H1 (cell line): ENCODE data around the gene EML4. TPM values are rescaled to one million over a fixed set of nuclear protein-coding genes. Genes with fewer than 3 reads are reported as not detected.

Source experiments
- CTCF ChIA-PET: fragments of 300-600 bp; sonication (Branson Sonifier 250); formaldehyde crosslinking; loops from one replicate; lab custom pipeline; 2021; ENCODE audit not compliant: partially characterized antibody; lab: Charles Lee
- POLR2A ChIA-PET: fragments of 300-600 bp; sonication (Branson Sonifier 250); formaldehyde crosslinking; loops from one replicate; lab custom pipeline; 2021; ENCODE audit warnings: inconsistent platforms; ENCODE audit not compliant: partially characterized antibody; lab: Charles Lee
- DNase-seq, 2 experiments: peaks; one replicate each; pipeline versions ENCODE4 v3.0.0 to v3.0.0-alpha.2; 2010 to 2022; ENCODE audit warnings: low spot score in 2 of 2, low read depth in 1 of 2, mixed read lengths in 1 of 2
- FAIRE-seq: peaks from 2 replicates; lab custom pipeline; 2011; peaks lifted over from hg19 to GRCh38; lab: Jason Lieb, UNC
- H2AFZ ChIP-seq: 2 replicates; pipeline ENCODE4 v1.8.1; 2012; ENCODE audit warnings: low read length, inconsistent platforms
- H2AK5ac ChIP-seq: 2 replicates; pipeline ENCODE4 v1.6.1; 2013; ENCODE audit warnings: low read depth, low read length
- H2BK120ac ChIP-seq: replicated peaks from 2 replicates; pipeline ENCODE3; 2013; ENCODE audit warnings: low read depth, low read length, inconsistent platforms
- H2BK12ac ChIP-seq: 2 replicates; pipeline ENCODE4 v1.6.1; 2013; ENCODE audit warnings: low read depth, low read length
- H2BK15ac ChIP-seq: 2 replicates; pipeline ENCODE4 v1.6.1; 2013; ENCODE audit warnings: low read length
- H2BK20ac ChIP-seq: 2 replicates; pipeline ENCODE4 v1.6.1; 2013; ENCODE audit warnings: low read length
- H2BK5ac ChIP-seq: 2 replicates; pipeline ENCODE4 v1.6.1; 2013; ENCODE audit warnings: low read depth, low read length
- H3K14ac ChIP-seq: 2 replicates; pipeline ENCODE4 v1.6.1; 2013; ENCODE audit warnings: inconsistent platforms; ENCODE audit not compliant: insufficient read length
- H3K18ac ChIP-seq: 2 replicates; pipeline ENCODE4 v1.6.1; 2013; ENCODE audit warnings: low read length; ENCODE audit errors: extremely low read depth
- H3K23ac ChIP-seq: 2 replicates; pipeline ENCODE4 v1.6.1; 2013; ENCODE audit warnings: inconsistent platforms; ENCODE audit not compliant: insufficient read length
- H3K23me2 ChIP-seq: 2 replicates; pipeline ENCODE4 v1.6.1; 2013; ENCODE audit warnings: low read depth, low read length
- H3K27ac ChIP-seq: 2 replicates; pipeline ENCODE4 v1.6.1; 2011; ENCODE audit warnings: low read depth, low read length, inconsistent platforms
- H3K27me3 ChIP-seq, 4 experiments: replicated peaks in 1 of 4; 1 replicate in 1 of 4; 2 replicates in 3 of 4; pipeline versions ENCODE4 v1.6.1 to v1.8.1; 2011 to 2013; ENCODE audit warnings: low read length in 3 of 4, mild to moderate bottlenecking in 3 of 4, inconsistent platforms in 2 of 4, mixed read lengths in 2 of 4, moderate library complexity in 1 of 4; ENCODE audit not compliant: control insufficient read depth in 3 of 4, insufficient read depth in 3 of 4; ENCODE audit errors: extremely low read depth in 1 of 4
- H3K36me3 ChIP-seq, 4 experiments: 2 replicates each; pipeline versions ENCODE4 v1.6.1 to v1.8.1; 2011 to 2013; ENCODE audit warnings: mild to moderate bottlenecking in 4 of 4, low read length in 3 of 4, moderate library complexity in 2 of 4, control low read depth in 1 of 4, inconsistent platforms in 1 of 4; ENCODE audit not compliant: insufficient read depth in 4 of 4, control insufficient read depth in 2 of 4
- H3K4ac ChIP-seq: replicated peaks from 2 replicates; pipeline ENCODE3; 2013; ENCODE audit warnings: low read length, low read depth, mixed read lengths, inconsistent platforms; ENCODE audit not compliant: insufficient read length
- H3K4me1 ChIP-seq, 4 experiments: replicated peaks in 1 of 4; 1 replicate in 1 of 4; 2 replicates in 3 of 4; pipeline versions ENCODE4 v1.6.1 to v1.8.1; 2011 to 2013; ENCODE audit warnings: low read length in 3 of 4, inconsistent platforms in 2 of 4, mixed read lengths in 1 of 4; ENCODE audit not compliant: insufficient read depth in 4 of 4, control insufficient read depth in 3 of 4
- H3K4me2 ChIP-seq, 2 experiments: 2 replicates each; pipeline versions ENCODE4 v1.6.1 to v1.8.1; 2011 to 2013; ENCODE audit warnings: low read depth in 2 of 2, low read length in 2 of 2, control low read depth in 1 of 2, inconsistent platforms in 1 of 2, mild to moderate bottlenecking in 1 of 2; ENCODE audit not compliant: insufficient read depth in 1 of 2
- H3K4me3 ChIP-seq, 4 experiments: fragments of 200-600, 300-600 bp in 1 of 4; sonication (generic), shearing (Covaris generic), sonication (Bioruptor Twin) in 1 of 4; 2 replicates each; pipeline versions ENCODE4 v1.5.1 to v1.8.1; 2011 to 2016; ENCODE audit warnings: low read length in 4 of 4, low read depth in 3 of 4, control low read depth in 2 of 4, inconsistent platforms in 2 of 4, mild to moderate bottlenecking in 2 of 4, mixed read lengths in 1 of 4, moderate library complexity in 1 of 4; ENCODE audit not compliant: insufficient read depth in 2 of 4; ENCODE audit errors: extremely low read depth in 1 of 4
- H3K56ac ChIP-seq: replicated peaks from 2 replicates; pipeline ENCODE3; 2013; ENCODE audit warnings: low read depth, mild to moderate bottlenecking, mixed read lengths, low read length, inconsistent platforms; ENCODE audit not compliant: insufficient read length
- H3K79me1 ChIP-seq: 2 replicates; pipeline ENCODE4 v1.6.1; 2013; ENCODE audit warnings: low read depth, low read length, control low read depth
- H3K79me2 ChIP-seq, 2 experiments: 2 replicates each; pipeline versions ENCODE4 v1.6.1 to v1.8.1; 2012 to 2013; ENCODE audit warnings: low read length in 2 of 2, mild to moderate bottlenecking in 2 of 2, inconsistent platforms in 1 of 2; ENCODE audit not compliant: insufficient read depth in 2 of 2, control insufficient read depth in 1 of 2
- H3K9ac ChIP-seq, 4 experiments: replicated peaks in 1 of 4; 1 replicate in 1 of 4; 2 replicates in 3 of 4; pipeline versions ENCODE4 v1.6.1 to v1.8.1; 2011 to 2013; ENCODE audit warnings: low read depth in 3 of 4, low read length in 3 of 4, control low read depth in 2 of 4, mild to moderate bottlenecking in 2 of 4, moderate library complexity in 2 of 4, inconsistent platforms in 1 of 4; ENCODE audit errors: extremely low read depth in 1 of 4
- H3K9me3 ChIP-seq, 2 experiments: 2 replicates each; pipeline versions ENCODE4 v1.6.1 to v1.8.1; 2012 to 2013; ENCODE audit warnings: mild to moderate bottlenecking in 2 of 2, moderate library complexity in 2 of 2, control low read depth in 1 of 2, inconsistent platforms in 1 of 2, low read depth in 1 of 2, low read length in 1 of 2, mixed read lengths in 1 of 2; ENCODE audit not compliant: insufficient read depth in 2 of 2
- H4K20me1 ChIP-seq, 2 experiments: replicated peaks in 1 of 2; 2 replicates each; pipeline versions ENCODE3 to v1.8.1; 2011 to 2013; ENCODE audit warnings: inconsistent platforms in 2 of 2, low read length in 2 of 2, mild to moderate bottlenecking in 1 of 2; ENCODE audit not compliant: insufficient read depth in 2 of 2, control insufficient read depth in 1 of 2
- H4K5ac ChIP-seq: 2 replicates; pipeline ENCODE4 v1.6.1; 2013; ENCODE audit warnings: low read length, low read depth, mixed read lengths, inconsistent platforms; ENCODE audit not compliant: insufficient read length
- H4K8ac ChIP-seq: 2 replicates; pipeline ENCODE4 v1.8.0; 2013; ENCODE audit warnings: mild to moderate bottlenecking, moderate library complexity, low read length, inconsistent platforms; ENCODE audit not compliant: insufficient read depth; ENCODE audit errors: extremely low read depth
- H4K91ac ChIP-seq: replicated peaks from 2 replicates; pipeline ENCODE3; 2013; ENCODE audit warnings: low read length, mixed read lengths, inconsistent platforms; ENCODE audit not compliant: insufficient read length
- ATF3 ChIP-seq: IDR thresholded peaks from 2 replicates; pipeline ENCODE4 v1.6.1; 2011; ENCODE audit warnings: low read depth, mild to moderate bottlenecking, low read length; ENCODE audit not compliant: insufficient read depth
- EGR1 ChIP-seq: IDR thresholded peaks from 2 replicates; pipeline ENCODE4 v1.6.1; 2011; ENCODE audit warnings: low read depth, low read length, borderline replicate concordance
- GTF2F1 ChIP-seq: IDR thresholded peaks from 2 replicates; pipeline ENCODE4 v1.6.1; 2012; ENCODE audit warnings: low read depth, low read length, improper control_type of control experiment, borderline replicate concordance
- HDAC2 ChIP-seq, 2 experiments: fragments of 300-600 bp in 1 of 2; sonication (generic) in 1 of 2; IDR thresholded peaks; 2 replicates each; pipeline ENCODE4 v1.6.1; 2011 to 2012; ENCODE audit warnings: low read depth in 2 of 2, low read length in 2 of 2, mild to moderate bottlenecking in 2 of 2, moderate library complexity in 2 of 2, borderline replicate concordance in 1 of 2, inconsistent platforms in 1 of 2
- HDAC6 ChIP-seq: IDR thresholded peaks from one replicate; pipeline ENCODE4 v1.7.1; 2012; ENCODE audit warnings: low read depth, mild to moderate bottlenecking, inconsistent platforms, low read length, moderate library complexity
- KDM1A ChIP-seq: fragments of 200-600, 300-600 bp; sonication (generic); IDR thresholded peaks from 2 replicates; pipeline ENCODE4 v1.7.1; 2016; ENCODE audit warnings: mild to moderate bottlenecking, low read length, borderline replicate concordance
- KDM4A ChIP-seq: IDR thresholded peaks from one replicate; pipeline ENCODE4 v1.7.1; 2012; ENCODE audit warnings: low read depth, mild to moderate bottlenecking, moderate library complexity, low read length, inconsistent platforms; ENCODE audit not compliant: severe bottlenecking
- PHF8 ChIP-seq: fragments of 200-600 bp; sonication (generic); conservative IDR thresholded peaks from 2 replicates; pipeline ENCODE4 v1.7.1; 2012; ENCODE audit warnings: low read depth, mild to moderate bottlenecking, inconsistent platforms, low read length, moderate library complexity
- POLR2A ChIP-seq, 2 experiments: IDR thresholded peaks; 1 replicate in 1 of 2; 2 replicates in 1 of 2; pipeline ENCODE4 v1.6.1; 2011; ENCODE audit warnings: low read depth in 2 of 2, low read length in 2 of 2, mild to moderate bottlenecking in 2 of 2; ENCODE audit errors: control extremely low read depth in 1 of 2
- RAD21 ChIP-seq, 2 experiments: IDR thresholded peaks in 1 of 2; conservative IDR thresholded peaks in 1 of 2; 2 replicates each; pipeline ENCODE4 v1.6.1; 2011; ENCODE audit warnings: low read depth in 2 of 2, low read length in 2 of 2, improper control_type of control experiment in 1 of 2, inconsistent platforms in 1 of 2, mild to moderate bottlenecking in 1 of 2, moderate library complexity in 1 of 2
- SAP30 ChIP-seq: fragments of 300-600 bp; sonication (generic); IDR thresholded peaks from 2 replicates; pipeline ENCODE4 v1.7.1; 2012; ENCODE audit warnings: low read length, moderate library complexity, mild to moderate bottlenecking, inconsistent platforms; ENCODE audit not compliant: insufficient read depth, insufficient replicate concordance
- SIRT6 ChIP-seq: IDR thresholded peaks from one replicate; pipeline ENCODE4 v1.7.1; 2012; ENCODE audit warnings: low read length, inconsistent platforms
- ZNF274 ChIP-seq: IDR thresholded peaks from 2 replicates; pipeline ENCODE4 v1.7.0; 2012; ENCODE audit warnings: low read length, borderline replicate concordance; ENCODE audit errors: extremely low read depth
- WGBS, 2 experiments: shearing (Covaris generic) in 1 of 2; methylation state at CpG; one replicate each; pipeline versions ENCODE4 v1.1.6 to v1.1.7; 2013 to 2015; ENCODE audit warnings: low lambda C conversion rate in 2 of 2, mixed read lengths in 2 of 2, inconsistent platforms in 1 of 2, low coverage in 1 of 2, missing lambda C conversion rate in 1 of 2; ENCODE audit not compliant: insufficient replicate concordance in 2 of 2, insufficient coverage in 1 of 2, insufficient read length in 1 of 2; ENCODE audit errors: extremely low coverage in 1 of 2, missing lambda C conversion rate in 1 of 2; 5-methylcytosine and 5-hydroxymethylcytosine counted together
- polyA plus RNA-seq, 7 experiments: library from polyadenylated mRNA; depleted of rRNA in 3 of 7; stranded (reverse) in 5 of 7; unstranded in 2 of 7; fragments of >200 nt in 5 of 7; fragments of 200-250 nt in 2 of 7; gene quantifications; 1 replicate in 5 of 7; 2 replicates in 1 of 7; 4 replicates in 1 of 7; pipeline versions ENCODE4 v1.2.1 to v1.2.3, GENCODE V29; 2011 to 2013; ENCODE audit warnings: missing spikeins in 2 of 7, mixed read lengths in 2 of 7
- total RNA-seq: library from RNA; stranded (reverse); fragmentation: NEBNext Ultra II Directional; extraction: Animal tissue kit (Norgen Biotek cat#: 25700); gene quantifications from 2 replicates; pipeline ENCODE4 v1.2.1, GENCODE V29; 2021

The EML4 gene
- total and polyA plus RNA-seq, 2 of the 8 experiments (the other 6 are each of a cell fraction or from before 2014, with no cell fraction given), result 50.1 to 104 TPM

- Histone ChIP-seq H3K4me3 (no peak overlapping the region), H2BK5ac (no peak overlapping the region), H3K4me2 (no peak overlapping the region), H3K79me2 (no peaks in the 10 kb centered on the region), H4K8ac (no peak overlapping the region), H2BK20ac (no peak overlapping the region), H4K91ac (no peak overlapping the region), H3K4me1 (no peaks in the 10 kb centered on the region), H2AK5ac (no peak overlapping the region), H3K9ac (no peak overlapping the region), H3K56ac (no peak overlapping the region), H4K20me1 (peaks cover 0 to 3% of the 10 kb centered on the region in 2 experiments), H3K23ac (no peak overlapping the region), H2BK120ac (no peak overlapping the region), H2BK15ac (no peak overlapping the region), H3K23me2 (no peaks in the 10 kb centered on the region), H3K18ac (no peak overlapping the region), H3K14ac (no peak overlapping the region), H2BK12ac (no peak overlapping the region), H3K4ac (no peak overlapping the region), H4K5ac (no peak overlapping the region), H3K9me3 (no peaks in the 10 kb centered on the region), H3K36me3 (peaks cover 0 to 27% (median 15%) of the 10 kb centered on the region in 4 experiments; a peak in 5 of 8 replicates), H3K27ac (no peak overlapping the region), H3K79me1 (no peaks in the 10 kb centered on the region), H2AFZ (no peak overlapping the region), H3K27me3 (no peaks in the 10 kb centered on the region)
- DNase-seq, result no peak
- CTCF ChIA-PET, result interaction anchor here (1.0 kb wide), 1 partner anchor 10 kb away, joined by 3 read pairs; no protein-coding TSS in a partner anchor
- WGBS, 2 experiments, result 92% methylated on average over 4 of the region's 4 CpGs; no CpG with 5 or more reads in 1 of the 2 experiments
- POLR2A ChIA-PET, result no interaction called here
- no peak for FAIRE-seq
- TF ChIP-seq POLR2A (IDR thresholded peaks at IDR 0.05; ENCODE audit: control extremely low read depth in 1 of 2, low read depth in 2 of 2, low read length in 2 of 2) (no peak), SIRT6 (no peak), GTF2F1 (no peak), HDAC2 (IDR thresholded peaks at IDR 0.05; ENCODE audit: borderline replicate concordance in 1 of 2, low read depth in 2 of 2, low read length in 2 of 2) (no peak), KDM4A (no peak), KDM1A (no peak), SAP30 (no peak), HDAC6 (no peak), ATF3 (no peak), PHF8 (no peak), RAD21 (IDR thresholded peaks at IDR 0.05 in 1 of 2, conservative IDR thresholded peaks at IDR 0.05 in 1 of 2; ENCODE audit: low read depth in 2 of 2, low read length in 2 of 2) (no peak), ZNF274 (no peak), EGR1 (no peak)
These were observed 155.1 kb downstream of the EML4 start for GRCh38 chr2:42324244-42324643.
